ENCODE measurements around the gene CTIF. TPM values are rescaled to one million over a fixed set of nuclear protein-coding genes. Genes with fewer than 3 reads are reported as not detected.

Gene CTIF
- total RNA-seq, 1 experiment from 2014 or later, result 13.6 TPM

DNA sequence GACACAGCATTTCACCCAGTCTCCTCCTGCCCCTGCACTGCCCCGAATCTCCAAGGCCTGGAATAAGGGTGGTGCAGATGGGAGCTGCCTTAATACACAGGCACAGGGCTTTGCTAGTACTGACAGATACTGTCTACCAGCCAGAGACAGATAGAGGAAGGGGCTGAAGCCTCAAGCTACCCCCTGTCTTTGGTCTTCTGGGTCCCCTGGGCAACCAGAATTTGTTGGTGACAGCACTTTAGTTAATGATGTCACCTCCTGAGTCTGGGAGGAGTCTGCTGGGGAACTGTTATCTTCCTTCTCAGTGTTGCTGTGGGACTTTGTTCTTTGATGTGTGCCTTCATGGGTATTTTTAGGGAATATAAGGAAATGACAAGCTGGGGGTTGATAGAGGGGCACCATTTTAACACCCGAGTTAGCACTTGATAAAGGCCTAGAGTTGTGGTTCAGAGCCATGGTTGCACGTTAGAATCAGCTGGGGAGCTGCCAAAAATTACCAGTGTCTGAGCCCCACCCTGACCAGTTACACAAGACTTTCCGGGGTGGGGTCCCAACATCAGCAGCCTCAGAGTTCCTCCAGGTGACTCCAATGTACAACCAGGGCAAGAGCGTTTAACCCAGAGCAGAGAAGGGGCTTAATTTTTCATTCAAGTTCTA lies 275.1 kb downstream of the CTIF start:
- no peak for DNase-seq
- no peak overlapping the region for H3K4me3 ChIP-seq
- H3K27ac ChIP-seq, result no peak overlapping the region
- no peaks in the 10 kb centered on the region for H3K9me3 ChIP-seq (replicated peaks)
- no peaks in the 10 kb centered on the region for H3K27me3 ChIP-seq
- H3K36me3 ChIP-seq, result no peaks in the 10 kb centered on the region
- no peaks in the 10 kb centered on the region for H3K4me1 ChIP-seq

DNA sequence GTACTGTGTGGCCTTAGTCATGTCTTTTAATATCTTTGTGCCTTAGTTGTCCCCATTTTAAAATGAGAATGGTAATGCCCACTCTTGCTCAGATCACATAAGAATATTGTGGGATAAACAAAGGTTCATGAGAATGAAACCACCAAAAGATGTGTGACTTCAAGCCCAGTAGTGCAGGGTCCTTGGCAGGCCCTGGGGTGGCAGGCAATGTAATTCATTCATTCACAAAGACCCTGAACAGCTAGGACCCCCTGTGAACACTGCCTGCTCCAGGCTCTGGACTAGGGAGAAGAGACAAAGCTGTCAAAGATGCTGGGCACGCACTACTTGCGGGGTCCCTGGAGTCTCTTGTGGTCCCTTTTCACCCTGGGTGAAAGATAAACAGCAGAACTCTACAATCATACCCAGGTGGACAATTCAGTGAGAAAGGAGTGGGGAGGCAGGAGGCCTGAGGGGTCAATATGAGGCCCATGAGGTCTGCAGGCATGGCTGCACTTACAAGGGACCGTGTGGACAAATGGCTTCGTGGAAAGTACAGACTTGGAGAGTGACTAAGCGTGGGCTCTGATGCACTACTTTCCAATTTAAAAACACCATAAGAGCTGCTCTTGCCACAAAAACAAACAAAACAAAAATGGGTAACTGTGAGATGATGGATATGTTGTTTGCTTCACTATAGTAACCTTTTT lies 275.8 kb downstream of the CTIF start:
- H3K4me3 ChIP-seq, result no peak overlapping the region
- H3K9me3 ChIP-seq (replicated peaks), result no peaks in the 10 kb centered on the region
- H3K36me3 ChIP-seq, result no peaks in the 10 kb centered on the region
- H3K4me1 ChIP-seq, result no peaks in the 10 kb centered on the region
- no peaks in the 10 kb centered on the region for H3K27me3 ChIP-seq
- DNase-seq, result no peak
- H3K27ac ChIP-seq, result no peak overlapping the region

DNA sequence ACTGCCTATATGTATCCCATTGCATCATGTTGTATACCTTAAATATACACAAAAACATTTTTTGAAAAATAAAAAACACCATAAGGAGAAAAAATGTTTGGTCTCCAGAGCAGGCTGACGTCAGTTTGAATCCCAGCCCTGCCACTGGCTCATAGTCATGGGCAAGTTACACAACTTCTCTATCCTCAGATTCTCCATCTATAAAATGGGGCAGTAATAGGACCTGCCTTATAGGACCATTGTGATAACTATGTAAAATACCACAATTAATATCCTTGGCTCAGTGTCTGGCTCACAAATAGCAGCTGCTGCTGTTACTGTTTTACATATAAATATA lies 276.3 kb downstream of the CTIF start:
- H3K9me3 ChIP-seq (replicated peaks), result no peaks in the 10 kb centered on the region

DNA sequence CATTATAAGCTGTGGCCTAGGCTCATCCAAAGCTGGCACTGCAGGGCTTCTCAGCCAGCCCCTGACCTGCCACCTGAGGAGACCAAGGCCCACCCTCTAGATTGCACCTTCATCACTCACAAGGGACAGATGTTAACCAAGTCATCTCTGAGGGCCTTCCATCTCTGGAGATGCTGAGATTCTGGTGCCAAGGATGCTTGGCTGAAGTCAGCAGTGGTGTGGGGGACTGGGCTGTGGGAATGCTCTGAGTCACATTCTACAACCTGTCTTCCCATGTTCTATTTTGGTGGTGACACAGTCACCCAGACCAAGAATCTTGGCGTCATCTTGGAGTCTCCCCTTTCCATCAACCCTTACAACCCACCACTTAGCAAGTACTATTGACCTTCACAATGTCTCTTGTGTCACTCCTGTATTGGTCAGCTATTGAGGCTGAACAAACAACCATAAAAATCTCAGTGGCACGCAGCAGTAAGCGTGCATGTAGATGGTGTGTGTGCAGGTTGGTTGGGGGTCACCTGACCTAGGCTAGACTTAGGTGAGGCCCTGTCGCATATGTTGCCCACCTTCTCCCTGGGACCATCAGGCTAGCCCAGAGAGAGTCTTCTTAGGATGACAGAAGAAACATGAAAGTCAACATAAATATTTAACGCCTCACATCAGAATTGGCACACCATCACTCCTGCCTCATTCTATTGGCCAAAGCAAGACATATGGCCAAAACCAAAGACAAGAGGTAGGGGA lies 276.9 kb downstream of the CTIF start:
- Histone ChIP-seq H3K36me3 (no peaks in the 10 kb centered on the region), H3K4me3 (no peak overlapping the region), H3K27me3 (no peaks in the 10 kb centered on the region), H3K27ac (no peak overlapping the region), H3K9me3 (replicated peaks) (no peaks in the 10 kb centered on the region), H3K4me1 (no peaks in the 10 kb centered on the region)
- no peak for DNase-seq

More for the DNA sequence above, 276.3 kb downstream of the CTIF start:
- Histone ChIP-seq H3K27me3 (no peaks in the 10 kb centered on the region), H3K4me3 (no peak overlapping the region), H3K36me3 (no peaks in the 10 kb centered on the region), H3K27ac (no peak overlapping the region), H3K4me1 (no peaks in the 10 kb centered on the region)
- no peak for DNase-seq

DNA sequence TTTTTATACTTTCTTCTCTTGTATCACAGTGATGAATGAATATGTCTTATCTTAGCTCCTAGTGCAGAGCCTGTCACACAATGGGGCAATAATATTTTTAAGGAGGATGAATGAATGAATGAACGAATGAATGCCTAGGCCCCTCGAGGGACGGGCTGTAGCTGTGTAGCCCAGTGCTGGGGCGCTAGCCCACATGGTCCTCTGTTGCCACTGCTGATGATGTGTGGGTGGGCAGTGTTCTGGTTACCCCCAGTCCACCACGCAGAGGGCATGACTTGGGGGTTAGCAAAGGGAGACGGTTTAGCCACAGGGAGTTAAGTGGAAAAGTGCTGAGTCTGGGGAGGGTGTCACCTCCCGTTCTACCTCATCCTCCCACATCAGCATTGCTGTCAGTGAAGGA lies 277.7 kb downstream of the CTIF start:
- no peak overlapping the region for H3K4me3 ChIP-seq
- no peak for DNase-seq
- no peaks in the 10 kb centered on the region for H3K36me3 ChIP-seq
- H3K27ac ChIP-seq, result no peak overlapping the region
- no peaks in the 10 kb centered on the region for H3K4me1 ChIP-seq
- H3K27me3 ChIP-seq, result no peaks in the 10 kb centered on the region
- H3K9me3 ChIP-seq (replicated peaks), result no peaks in the 10 kb centered on the region

DNA sequence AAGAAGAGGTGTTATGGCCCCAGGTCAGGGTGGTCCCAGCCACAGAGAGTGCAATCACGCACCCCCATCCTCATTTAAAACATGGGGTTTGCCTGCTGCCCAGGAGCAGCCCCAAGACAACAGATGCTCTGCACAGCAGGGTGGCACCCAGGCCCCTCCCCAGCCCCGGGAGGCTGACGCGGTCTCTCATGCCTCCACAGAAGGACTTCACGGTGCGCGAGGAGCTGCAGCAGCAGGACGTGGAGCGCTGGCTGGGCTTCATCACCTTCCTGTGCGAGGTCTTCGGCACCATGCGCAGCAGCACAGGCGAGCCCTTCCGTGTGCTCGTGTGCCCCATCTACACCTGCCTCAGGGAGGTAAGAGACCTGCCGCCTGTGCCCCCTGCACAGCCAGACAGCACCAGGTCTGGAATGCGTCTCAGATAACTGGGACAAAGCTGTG lies 278.2 kb downstream of the CTIF start:
- no peak overlapping the region for H3K4me3 ChIP-seq
- no peaks in the 10 kb centered on the region for H3K4me1 ChIP-seq
- no peak for DNase-seq
- no peaks in the 10 kb centered on the region for H3K9me3 ChIP-seq (replicated peaks)
- H3K36me3 ChIP-seq, result no peaks in the 10 kb centered on the region
- H3K27me3 ChIP-seq, result no peaks in the 10 kb centered on the region
- no peak overlapping the region for H3K27ac ChIP-seq

DNA sequence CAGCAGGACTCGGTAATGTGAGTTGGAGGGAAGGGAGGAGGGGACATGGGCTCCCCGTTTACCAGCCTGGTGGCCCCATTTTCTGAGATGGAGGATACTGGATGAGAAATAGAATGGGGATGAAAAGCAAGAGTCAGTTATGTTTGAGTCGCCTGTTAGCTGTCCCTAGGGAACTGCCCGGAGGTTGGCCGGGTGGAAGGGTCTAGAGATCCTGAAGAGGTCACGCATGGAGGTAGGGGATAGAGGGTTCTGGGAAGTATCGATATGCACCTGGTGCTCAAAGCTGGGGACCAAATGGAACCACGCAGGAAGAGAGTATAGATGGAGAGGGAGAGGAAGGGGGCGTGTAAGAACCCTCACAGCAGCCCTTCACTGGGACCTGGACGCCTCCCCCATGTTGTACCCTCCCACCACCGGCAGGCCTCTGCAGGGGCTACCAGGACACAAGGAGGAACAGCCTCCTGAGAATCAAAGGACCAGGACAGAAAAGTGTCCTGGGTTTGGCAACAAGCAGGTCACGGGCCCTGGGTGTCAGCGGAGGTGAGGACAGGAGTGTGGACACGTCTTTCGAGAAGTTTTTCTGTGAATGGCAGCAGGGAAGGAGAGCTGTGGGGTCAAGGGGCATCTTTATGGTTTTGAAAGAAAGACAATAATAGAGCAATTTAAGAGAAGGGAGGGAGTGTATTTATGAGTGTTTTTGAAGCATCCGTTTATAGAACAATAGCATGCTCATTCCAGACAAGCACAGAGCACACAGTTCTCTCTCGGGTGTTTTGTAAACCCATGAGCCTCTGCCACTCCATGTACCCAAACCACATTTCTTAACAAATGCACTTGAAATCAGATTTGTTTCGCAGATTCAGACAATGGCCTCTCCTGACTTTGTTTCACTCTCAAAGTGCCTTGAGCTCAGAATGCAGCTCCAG lies 279.8 kb downstream of the CTIF start:
- no peaks in the 10 kb centered on the region for H3K4me1 ChIP-seq
- no peaks in the 10 kb centered on the region; the same call in 1 of the 2 replicates for H3K36me3 ChIP-seq
- no peaks in the 10 kb centered on the region for H3K27me3 ChIP-seq
- no peak for DNase-seq
- no peak overlapping the region for H3K4me3 ChIP-seq
- H3K9me3 ChIP-seq (replicated peaks), result no peaks in the 10 kb centered on the region
- no peak overlapping the region for H3K27ac ChIP-seq

DNA sequence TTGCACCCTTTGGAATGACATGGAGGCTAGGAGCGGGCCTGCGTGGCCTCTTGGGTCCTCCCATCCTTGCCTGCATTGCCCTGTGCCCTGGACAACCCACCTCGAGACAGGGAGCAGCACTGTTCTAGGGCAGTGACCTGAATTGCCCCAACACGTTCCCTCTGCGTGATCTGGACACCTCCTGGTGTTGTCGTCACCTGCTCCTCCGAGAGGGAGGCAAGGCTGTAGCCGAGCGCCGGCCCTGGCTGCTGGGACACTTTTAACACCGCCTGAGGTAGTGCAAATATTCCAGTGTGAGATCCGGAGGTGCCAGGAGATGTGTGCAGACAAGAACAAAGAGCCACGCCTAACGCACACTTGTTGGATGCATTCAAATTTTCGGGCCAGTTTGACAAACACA lies 280.4 kb downstream of the CTIF start:
- Histone ChIP-seq H3K9me3 (replicated peaks) (no peaks in the 10 kb centered on the region), H3K27me3 (no peaks in the 10 kb centered on the region), H3K27ac (no peak overlapping the region), H3K36me3 (no peaks in the 10 kb centered on the region; the same call in none of the 2 replicates), H3K4me1 (no peaks in the 10 kb centered on the region), H3K4me3 (no peak overlapping the region)
- DNase-seq, result no peak

DNA sequence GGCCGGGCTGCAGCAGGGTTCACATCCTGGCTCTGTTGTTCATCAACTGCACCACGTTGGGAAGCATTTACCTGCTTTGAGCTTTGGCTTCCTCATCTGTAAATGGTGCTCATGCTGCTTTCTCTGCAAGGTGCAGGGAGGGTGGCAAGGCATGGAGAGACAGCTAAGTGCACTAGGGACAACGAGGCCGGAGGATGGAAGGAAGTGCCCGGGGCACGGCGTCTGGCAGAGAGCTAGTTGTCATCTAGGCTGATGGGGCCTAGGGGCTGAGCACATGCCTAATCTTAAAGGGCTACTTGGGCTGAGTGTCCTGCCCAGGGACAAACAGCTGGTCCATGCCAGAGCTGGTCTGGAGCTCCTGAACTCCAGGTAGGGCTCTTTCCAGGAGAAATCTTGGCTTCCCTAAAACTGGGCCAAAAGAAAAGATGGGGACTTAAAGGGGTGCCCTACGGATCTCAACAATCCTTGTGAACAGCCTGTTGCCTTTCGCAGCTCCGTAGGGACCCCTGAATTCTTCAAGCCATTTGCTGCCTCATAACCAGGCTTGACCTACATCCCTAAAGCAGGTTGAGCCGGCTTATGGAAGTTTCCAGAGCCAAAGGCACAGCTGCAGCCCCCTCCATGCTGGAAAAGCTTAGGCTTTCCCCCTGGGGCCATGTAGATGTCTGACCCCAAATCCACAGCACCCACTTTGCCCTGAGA lies 281.1 kb downstream of the CTIF start:
- Histone ChIP-seq H3K36me3 (no peaks in the 10 kb centered on the region; the same call in none of the 2 replicates), H3K27ac (no peak overlapping the region), H3K9me3 (replicated peaks) (no peaks in the 10 kb centered on the region), H3K4me3 (no peak overlapping the region), H3K27me3 (no peaks in the 10 kb centered on the region), H3K4me1 (no peaks in the 10 kb centered on the region)
- DNase-seq, result no peak

DNA sequence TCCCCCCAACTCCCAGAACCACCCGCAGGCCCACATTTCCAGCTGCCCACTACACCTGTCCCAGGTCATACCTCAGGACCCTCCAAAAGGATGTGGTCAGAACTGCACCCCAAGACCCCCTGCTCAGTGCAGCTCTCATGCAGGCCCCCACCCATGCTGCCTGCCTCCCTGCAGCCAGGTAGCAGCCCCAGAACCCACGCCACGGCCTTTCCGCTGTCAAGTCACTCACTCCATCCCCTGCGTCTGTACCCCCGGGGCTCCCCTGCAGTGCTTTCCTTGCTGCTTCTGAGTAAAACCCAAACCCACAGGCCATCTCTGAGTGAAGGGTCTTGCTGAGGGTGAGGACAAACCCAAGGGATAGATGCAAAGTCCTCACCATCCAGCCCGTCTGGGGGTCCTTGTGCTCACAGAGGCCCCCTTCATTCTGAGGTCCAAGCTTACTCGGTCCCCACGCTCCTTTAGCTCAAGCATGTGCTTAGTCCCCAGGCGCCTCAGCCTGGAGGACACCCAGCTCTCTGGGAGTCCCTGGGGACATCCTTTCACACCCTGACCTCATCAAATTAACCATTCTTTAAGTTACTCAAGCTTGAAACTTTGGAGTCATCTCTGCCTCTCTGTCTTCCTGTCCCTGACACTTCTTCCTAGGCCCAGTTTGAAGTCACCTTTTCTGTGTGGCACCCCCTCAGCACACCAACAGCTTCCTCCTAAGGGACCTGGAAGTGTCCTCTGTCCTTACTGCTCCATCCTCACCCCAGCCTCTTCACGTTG lies 281.8 kb downstream of the CTIF start:
- H3K27ac ChIP-seq, result no peak overlapping the region
- H3K27me3 ChIP-seq, result no peaks in the 10 kb centered on the region
- H3K9me3 ChIP-seq (replicated peaks), result no peaks in the 10 kb centered on the region
- DNase-seq, result no peak
- no peak overlapping the region for H3K4me3 ChIP-seq
- H3K36me3 ChIP-seq, result no peaks in the 10 kb centered on the region; the same call in none of the 2 replicates
- H3K4me1 ChIP-seq, result no peaks in the 10 kb centered on the region

DNA sequence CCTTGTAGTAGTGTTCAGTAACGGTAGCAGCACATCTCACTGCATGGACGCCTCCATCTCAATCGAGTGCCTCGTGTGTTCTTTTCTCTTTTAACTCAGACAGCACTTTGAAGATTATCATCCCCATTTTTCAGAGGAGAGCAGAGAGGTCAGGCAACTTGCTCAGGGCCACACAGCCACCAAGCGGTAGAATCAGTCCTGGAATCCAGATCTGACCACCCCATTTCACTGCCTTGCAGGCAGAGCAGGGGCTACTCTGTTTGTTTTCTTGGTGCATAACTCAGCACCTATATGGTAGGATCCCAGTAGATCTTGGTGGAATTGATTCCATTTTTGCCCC lies 282.4 kb downstream of the CTIF start:
- Histone ChIP-seq H3K27me3 (no peaks in the 10 kb centered on the region), H3K36me3 (no peaks in the 10 kb centered on the region; the same call in none of the 2 replicates), H3K27ac (no peak overlapping the region), H3K4me1 (no peaks in the 10 kb centered on the region), H3K4me3 (no peak overlapping the region), H3K9me3 (replicated peaks) (no peaks in the 10 kb centered on the region)
- no peak for DNase-seq

DNA sequence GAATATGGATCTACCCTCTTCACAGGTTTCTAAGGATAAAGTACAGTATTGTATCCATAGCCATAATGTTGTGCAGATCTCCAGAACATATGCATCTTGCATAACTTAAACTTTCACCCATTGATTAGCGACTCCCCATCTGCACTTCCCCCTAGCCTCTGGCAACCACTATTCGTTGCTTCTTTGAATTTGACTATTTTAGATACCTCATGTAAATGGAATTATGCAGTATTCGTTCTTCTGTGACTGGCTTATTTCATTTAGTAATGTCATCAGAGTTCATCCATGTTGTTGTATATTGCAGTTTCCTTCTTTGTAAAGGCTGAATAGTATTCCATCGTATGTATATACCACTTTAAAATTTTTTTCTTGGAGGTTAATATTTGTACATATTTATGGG lies 283.0 kb downstream of the CTIF start:
- no peak overlapping the region for H3K27ac ChIP-seq
- H3K4me3 ChIP-seq, result no peak overlapping the region
- no peak for DNase-seq
- no peaks in the 10 kb centered on the region for H3K4me1 ChIP-seq
- H3K36me3 ChIP-seq, result no peaks in the 10 kb centered on the region; the same call in none of the 2 replicates
- no peaks in the 10 kb centered on the region for H3K27me3 ChIP-seq
- no peaks in the 10 kb centered on the region for H3K9me3 ChIP-seq (replicated peaks)

DNA sequence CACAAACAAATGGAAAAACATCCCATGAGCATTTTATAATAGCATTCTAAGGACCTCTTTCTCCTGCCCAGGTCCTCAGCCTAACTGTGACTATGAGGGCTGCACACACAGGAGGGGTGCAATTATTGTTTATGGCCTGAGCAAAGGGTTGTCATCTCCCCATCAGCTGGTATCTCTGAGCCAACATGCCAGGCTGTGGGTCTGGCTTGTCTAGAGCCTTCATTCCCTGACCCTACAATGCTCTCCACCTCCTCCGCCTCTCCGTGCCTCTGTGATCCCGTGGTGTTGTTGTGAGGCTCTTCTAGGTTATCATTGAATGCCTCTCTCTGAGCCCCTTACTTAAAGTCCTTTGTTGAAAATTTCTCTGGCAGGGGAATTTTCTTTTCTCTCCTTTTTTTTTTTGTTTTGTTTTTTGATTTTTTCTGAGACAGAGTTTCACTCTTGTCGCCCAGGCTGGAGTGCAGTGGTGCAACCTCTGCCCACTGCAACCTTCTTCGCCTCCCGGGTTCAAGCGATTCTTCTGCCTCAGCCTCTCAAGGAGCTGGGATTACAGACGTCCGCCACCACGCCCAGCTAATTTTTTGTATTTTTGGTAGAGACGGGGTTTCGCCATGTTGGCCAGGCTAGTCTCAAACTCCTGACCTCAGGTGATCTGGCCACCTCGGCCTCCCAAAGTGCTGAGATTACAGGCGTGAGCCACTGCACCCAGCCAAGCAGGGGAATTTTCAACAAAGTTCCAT lies 285.6 kb downstream of the CTIF start:
- no peak for DNase-seq
- Histone ChIP-seq H3K4me1 (peaks cover 9% of the 10 kb centered on the region; the same call in 1 of the 2 replicates), H3K27me3 (no peaks in the 10 kb centered on the region), H3K9me3 (replicated peaks) (no peaks in the 10 kb centered on the region), H3K27ac (no peak overlapping the region), H3K36me3 (no peaks in the 10 kb centered on the region; the same call in none of the 2 replicates), H3K4me3 (no peak overlapping the region)

Data from SJCRH30 (cell line).